ENCODE data around the gene NXF3. TPM values are rescaled to one million over a fixed set of nuclear protein-coding genes. Genes with fewer than 3 reads are reported as not detected.
"Not testable (repeated sequence)": the region's sequence is repeated elsewhere in the genome, so short reads cannot be mapped to it uniquely, and the experiment has no call there.

NXF3 gene
- total and polyA plus RNA-seq, 12 donors, result 0.06 to 5.9 (median 1.3) TPM; not detected in 1

DNA sequence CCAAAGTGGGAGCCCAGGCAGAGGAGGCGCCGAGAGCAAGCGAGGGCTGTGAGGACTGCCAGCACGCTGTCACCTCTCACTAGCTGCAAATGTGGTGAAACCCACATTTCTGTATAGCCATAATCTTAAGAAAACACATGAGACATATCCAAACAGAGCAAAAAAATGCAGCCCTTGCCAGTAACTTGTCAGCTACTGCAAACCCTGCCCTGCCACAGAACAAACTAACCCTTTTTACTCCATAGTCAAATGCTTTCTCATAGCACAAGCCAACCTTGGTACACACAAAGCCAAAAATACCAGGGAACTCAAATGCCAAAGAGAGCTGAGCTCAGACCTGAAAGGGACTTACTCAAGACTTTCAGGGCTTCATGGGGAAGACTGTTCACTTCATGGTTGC, 14.9 kb upstream of the NXF3 start:
- H3K27me3 ChIP-seq, result no peaks in the 10 kb centered on the region
- WGBS, 4 donors, result 79 to 89% (median 88%) methylated on average over 4 of the region's 4 CpGs; no CpG with 5 or more reads in 1 of the 4 donors
- H3K27ac ChIP-seq, result no peak overlapping the region
- TF ChIP-seq POLR2A (IDR thresholded peaks at IDR 0.05), result no peak
- TF ChIP-seq, protein P1, sequence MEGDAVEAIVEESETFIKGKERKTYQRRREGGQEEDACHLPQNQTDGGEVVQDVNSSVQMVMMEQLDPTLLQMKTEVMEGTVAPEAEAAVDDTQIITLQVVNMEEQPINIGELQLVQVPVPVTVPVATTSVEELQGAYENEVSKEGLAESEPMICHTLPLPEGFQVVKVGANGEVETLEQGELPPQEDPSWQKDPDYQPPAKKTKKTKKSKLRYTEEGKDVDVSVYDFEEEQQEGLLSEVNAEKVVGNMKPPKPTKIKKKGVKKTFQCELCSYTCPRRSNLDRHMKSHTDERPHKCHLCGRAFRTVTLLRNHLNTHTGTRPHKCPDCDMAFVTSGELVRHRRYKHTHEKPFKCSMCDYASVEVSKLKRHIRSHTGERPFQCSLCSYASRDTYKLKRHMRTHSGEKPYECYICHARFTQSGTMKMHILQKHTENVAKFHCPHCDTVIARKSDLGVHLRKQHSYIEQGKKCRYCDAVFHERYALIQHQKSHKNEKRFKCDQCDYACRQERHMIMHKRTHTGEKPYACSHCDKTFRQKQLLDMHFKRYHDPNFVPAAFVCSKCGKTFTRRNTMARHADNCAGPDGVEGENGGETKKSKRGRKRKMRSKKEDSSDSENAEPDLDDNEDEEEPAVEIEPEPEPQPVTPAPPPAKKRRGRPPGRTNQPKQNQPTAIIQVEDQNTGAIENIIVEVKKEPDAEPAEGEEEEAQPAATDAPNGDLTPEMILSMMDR (IDR thresholded peaks at IDR 0.05), result no peak
- intact Hi-C loops (cut with DNase I), result no loop called here
- H3K36me3 ChIP-seq (replicated peaks in 1 of 2), result no peaks in the 10 kb centered on the region
- H3K4me1 ChIP-seq (replicated peaks in 1 of 2), result no peaks in the 10 kb centered on the region
- H3K4me3 ChIP-seq, result no peak overlapping the region
- DNase-seq, result no peak
- no peaks in the 10 kb centered on the region for H3K9me3 ChIP-seq (replicated peaks in 1 of 3)

DNA sequence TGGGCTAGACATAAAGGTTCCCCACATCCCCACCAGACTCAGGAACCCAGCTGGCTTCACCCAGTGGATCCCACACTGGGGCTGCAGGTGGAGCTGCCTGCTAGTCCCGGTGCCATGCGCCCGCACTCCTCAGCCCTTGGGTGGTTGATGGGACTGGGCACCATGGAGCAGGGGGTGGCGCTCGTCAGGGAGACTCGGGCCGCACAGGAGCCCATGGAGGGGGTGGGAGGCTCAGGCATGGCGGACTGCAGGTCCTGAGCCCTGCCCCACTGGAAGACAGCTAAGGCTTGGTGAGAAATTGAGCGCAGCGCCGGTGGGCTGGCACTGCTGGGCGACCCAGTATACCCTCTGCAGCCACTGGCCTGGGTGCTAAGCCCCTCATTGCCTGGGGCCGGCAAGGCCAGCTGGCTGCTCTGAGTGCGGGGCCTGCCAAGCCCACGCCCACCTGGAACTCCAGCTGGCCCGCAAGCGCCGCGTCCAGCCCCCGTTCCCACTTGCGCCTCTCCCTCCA, 14.3 kb upstream of the NXF3 start:
- DNase-seq; H3K27me3 ChIP-seq; H3K36me3 ChIP-seq (replicated peaks in 1 of 2); H3K27ac ChIP-seq; intact Hi-C loops (cut with DNase I); H3K4me1 ChIP-seq (replicated peaks in 1 of 2); H3K9me3 ChIP-seq (replicated peaks in 1 of 3); H3K4me3 ChIP-seq: not testable (repeated sequence)
- 76 to 96% (median 92%) methylated on average over 2 to 21 of the region's 21 CpGs for WGBS, 4 donors

DNA sequence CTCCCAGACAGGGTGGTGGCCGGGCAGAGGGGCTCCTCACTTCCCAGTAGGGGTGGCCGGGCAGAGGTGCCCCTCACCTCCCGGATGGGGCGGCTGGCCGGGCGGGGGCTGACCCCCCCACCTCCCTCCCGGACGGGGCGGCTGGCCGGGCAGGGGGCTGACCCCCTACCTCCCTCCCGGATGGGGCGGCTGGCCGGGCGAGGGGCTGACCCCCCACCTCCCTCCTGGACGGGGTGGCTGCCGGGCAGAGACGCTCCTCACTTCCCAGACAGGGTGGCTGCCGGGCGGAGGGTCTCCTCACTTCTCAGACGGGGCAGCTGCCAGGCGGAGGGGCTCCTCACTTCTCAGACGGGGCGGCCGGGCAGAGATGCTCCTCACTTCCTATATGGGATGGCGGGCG, 11.4 kb upstream of the NXF3 start:
- WGBS, 4 donors, result 89 to 100% (median 90%) methylated on average over 1 to 25 of the region's 26 CpGs; no CpG with 5 or more reads in 1 of the 4 donors
- intact Hi-C loops (cut with DNase I); H3K4me1 ChIP-seq (replicated peaks in 1 of 2); H3K36me3 ChIP-seq (replicated peaks in 1 of 2); DNase-seq; H3K27ac ChIP-seq; H3K27me3 ChIP-seq; H3K9me3 ChIP-seq (replicated peaks in 1 of 3); H3K4me3 ChIP-seq: not testable (repeated sequence)

DNA sequence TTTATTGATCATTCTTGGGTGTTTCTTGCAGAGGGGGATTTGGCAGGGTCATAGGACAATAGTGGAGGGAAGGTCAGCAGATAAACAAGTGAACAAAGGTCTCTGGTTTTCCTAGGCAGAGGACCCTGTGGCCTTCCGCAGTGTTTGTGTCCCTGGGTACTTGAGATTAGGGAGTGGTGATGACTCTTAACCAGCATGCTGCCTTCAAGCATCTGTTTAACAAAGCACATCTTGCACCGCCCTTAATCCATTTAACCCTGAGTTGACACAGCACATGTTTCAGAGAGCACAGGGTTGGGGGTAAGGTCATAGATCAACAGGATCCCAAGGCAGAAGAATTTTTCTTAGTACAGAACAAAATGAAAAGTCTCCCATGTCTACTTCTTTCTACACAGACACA, 10.9 kb upstream of the NXF3 start:
- H3K4me1 ChIP-seq (replicated peaks in 1 of 2); intact Hi-C loops (cut with DNase I); H3K4me3 ChIP-seq; H3K9me3 ChIP-seq (replicated peaks in 1 of 3); H3K36me3 ChIP-seq (replicated peaks in 1 of 2); DNase-seq; H3K27me3 ChIP-seq; H3K27ac ChIP-seq: not testable (repeated sequence)
- WGBS, 4 donors, result no CpG with 5 or more reads among the region's 2 CpGs

DNA sequence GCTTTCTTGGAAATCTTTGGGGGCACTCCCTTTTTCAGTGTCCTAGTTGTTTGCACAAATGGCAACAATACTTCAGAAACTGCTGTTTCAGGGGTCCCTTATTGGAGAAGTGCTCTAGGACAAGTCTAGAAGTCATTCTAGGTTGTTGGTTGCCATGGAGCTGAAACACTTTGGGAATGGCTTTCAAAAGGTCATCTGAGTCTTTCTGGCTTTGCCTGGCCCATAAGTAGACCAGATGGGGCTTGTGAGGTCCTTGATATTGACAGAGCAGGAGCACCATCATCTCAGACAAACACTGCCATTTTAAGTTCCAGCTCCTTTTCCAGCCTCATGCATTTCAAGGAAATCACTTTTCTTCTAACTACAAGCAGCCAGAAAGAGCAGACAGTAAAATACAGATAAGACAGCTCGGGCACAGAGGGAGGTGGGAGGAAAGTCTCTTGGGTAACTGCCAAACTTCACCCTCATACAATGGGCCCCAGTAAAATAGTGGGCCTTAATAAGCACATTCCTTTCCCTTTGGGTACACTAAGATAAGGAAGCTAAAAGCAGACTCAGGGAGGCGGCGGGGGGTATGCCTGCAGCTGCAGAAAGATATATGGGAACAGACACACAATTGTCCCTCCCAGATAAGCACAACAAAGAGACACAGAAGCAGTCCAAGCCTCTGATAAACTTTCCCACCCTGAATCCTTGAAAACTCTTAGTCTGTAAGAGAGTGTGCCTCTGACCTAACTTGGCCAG, 8.5 kb upstream of the NXF3 start:
- DNase-seq, result peak in 2 of 7 donors; percentile 29 to 46
- intact Hi-C loops (cut with DNase I), result no loop called here
- Histone ChIP-seq H3K9me3 (replicated peaks in 1 of 3) (no peaks in the 10 kb centered on the region), H3K27me3 (peaks cover 12% of the 10 kb centered on the region), H3K27ac (no peak overlapping the region), H3K36me3 (replicated peaks in 1 of 2) (no peaks in the 10 kb centered on the region), H3K4me1 (replicated peaks in 1 of 2) (no peaks in the 10 kb centered on the region), H3K4me3 (no peak overlapping the region)
- 33 to 49% (median 45%) methylated on average over 3 of the region's 3 CpGs for WGBS, 4 donors
- TF ChIP-seq, protein P1 (IDR thresholded peaks at IDR 0.05), result no peak
- no peak for TF ChIP-seq POLR2A (IDR thresholded peaks at IDR 0.05)

DNA sequence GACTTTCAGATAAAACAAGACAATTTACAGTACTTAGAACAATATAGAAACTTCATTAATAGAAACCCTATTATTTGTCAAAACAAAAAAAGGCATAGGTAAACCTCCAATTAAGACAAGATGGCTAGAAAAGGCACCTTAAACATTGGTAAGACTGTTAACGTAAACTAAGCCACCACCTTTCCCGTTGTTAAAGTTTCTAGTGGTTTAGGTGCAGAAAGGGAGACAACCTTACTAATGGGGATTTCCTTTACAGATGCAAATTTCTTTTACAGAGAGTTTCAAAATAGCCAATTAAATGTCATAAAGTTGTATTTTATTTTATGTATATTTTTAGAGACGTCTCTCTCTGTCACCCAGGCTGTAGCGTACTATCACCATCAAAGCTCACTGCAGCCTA, 7.5 kb upstream of the NXF3 start:
- DNase-seq, result no peak
- no peak overlapping the region for H3K27ac ChIP-seq
- H3K4me3 ChIP-seq, result no peak overlapping the region
- intact Hi-C loops (cut with DNase I), result no loop called here
- H3K4me1 ChIP-seq (replicated peaks in 1 of 2), result no peaks in the 10 kb centered on the region
- no peaks in the 10 kb centered on the region for H3K9me3 ChIP-seq (replicated peaks in 1 of 3)
- 81 to 86% (median 84%) methylated on average over 4 of the region's 4 CpGs for WGBS, 4 donors
- H3K36me3 ChIP-seq (replicated peaks in 1 of 2), result no peaks in the 10 kb centered on the region
- H3K27me3 ChIP-seq, result peaks cover 12% of the 10 kb centered on the region
- no peak for TF ChIP-seq POLR2A (IDR thresholded peaks at IDR 0.05)
- TF ChIP-seq, protein P1 (IDR thresholded peaks at IDR 0.05), result no peak

All from adrenal gland (tissue), 12 donors.